HEK293 (cell line): ENCODE results near the gene IFT43.

ENCODE experiments used
- CTCF ChIA-PET: fragments of 350-600 bp; formaldehyde crosslinking; extraction: SDS; loops from one replicate; lab custom pipeline; 2021; ENCODE audit warnings: antibody characterized with exemption; lab: Yijun Ruan, JAX
- POLR2A ChIA-PET: fragments of 300-600 bp; formaldehyde crosslinking; extraction: SDS; loops from one replicate; lab custom pipeline; 2020; ENCODE audit warnings: antibody characterized with exemption, inconsistent platforms; lab: Yijun Ruan, JAX
- H3K27ac ChIP-seq: fragments of 200-500 bp; sonication (Bioruptor generic); 2 replicates; pipeline ENCODE4 v1.5.1; 2014; ENCODE audit warnings: low read depth, low read length, control low read depth, inconsistent platforms; ENCODE audit errors: extremely low read depth
- H3K36me3 ChIP-seq, 2 experiments: fragments of 200-500 bp in 1 of 2; sonication (Bioruptor generic) in 1 of 2; 1 replicate in 1 of 2; 2 replicates in 1 of 2; pipeline ENCODE4 v1.5.1; 2014 to 2017; ENCODE audit warnings: inconsistent platforms in 2 of 2, low read length in 2 of 2; ENCODE audit not compliant: control insufficient read depth in 2 of 2, insufficient read depth in 1 of 2
- H3K4me1 ChIP-seq: fragments of 200-500 bp; sonication (Bioruptor generic); 2 replicates; pipeline ENCODE4 v1.5.1; 2014; ENCODE audit warnings: mild to moderate bottlenecking, low read length, inconsistent platforms; ENCODE audit not compliant: control insufficient read depth, insufficient read depth
- H3K4me3 ChIP-seq: 2 replicates; pipeline ENCODE4 v1.5.1; 2011; ENCODE audit warnings: low read depth, mild to moderate bottlenecking, control low read depth, low read length, moderate library complexity
- H3K9me3 ChIP-seq: fragments of 200-500 bp; sonication (Bioruptor generic); 2 replicates; pipeline ENCODE4 v1.5.1; 2014; ENCODE audit warnings: low read depth, low read length, inconsistent platforms; ENCODE audit not compliant: control insufficient read depth, insufficient read depth
- ATF2 ChIP-seq: fragments of 450-650 bp; formaldehyde crosslinking; IDR thresholded peaks from 2 replicates; pipeline ENCODE4 v1.5.1; 2016; ENCODE audit warnings: missing biosample characterization, missing genetic modification characterization, low read depth
- BCL6B ChIP-seq: fragments of 450-650 bp; formaldehyde crosslinking; IDR thresholded peaks from 2 replicates; pipeline ENCODE4 v1.5.1; 2017; ENCODE audit warnings: missing biosample characterization, missing genetic modification characterization
- GLIS2 ChIP-seq: fragments of 450-650 bp; formaldehyde crosslinking; IDR thresholded peaks from 2 replicates; pipeline ENCODE4 v1.5.1; 2016; ENCODE audit warnings: missing biosample characterization, missing genetic modification characterization
- KLF10 ChIP-seq: fragments of 450-650 bp; IDR thresholded peaks from 2 replicates; pipeline ENCODE4 v1.5.1; 2018; ENCODE audit warnings: missing biosample characterization, mild to moderate bottlenecking, missing genetic modification characterization
- OVOL3 ChIP-seq: fragments of 450-650 bp; formaldehyde crosslinking; IDR thresholded peaks from 2 replicates; pipeline ENCODE4 v1.5.1; 2016; ENCODE audit warnings: missing biosample characterization, missing genetic modification characterization
- PRDM4 ChIP-seq: fragments of 450-650 bp; formaldehyde crosslinking; IDR thresholded peaks from 2 replicates; pipeline ENCODE4 v1.5.1; 2017; ENCODE audit warnings: missing biosample characterization, missing genetic modification characterization
- SCRT2 ChIP-seq: fragments of 450-650 bp; formaldehyde crosslinking; IDR thresholded peaks from 2 replicates; pipeline ENCODE4 v1.5.1; 2016; ENCODE audit warnings: missing biosample characterization, missing genetic modification characterization
- ZBTB20 ChIP-seq: fragments of 450-650 bp; formaldehyde crosslinking; IDR thresholded peaks from 2 replicates; pipeline ENCODE4 v1.5.1; 2016; ENCODE audit warnings: missing biosample characterization, missing genetic modification characterization
- ZNF140 ChIP-seq: fragments of 450-650 bp; formaldehyde crosslinking; IDR thresholded peaks from 2 replicates; pipeline ENCODE4 v1.5.1; 2016; ENCODE audit warnings: missing biosample characterization, missing genetic modification characterization
- ZNF202 ChIP-seq: fragments of 450-650 bp; formaldehyde crosslinking; IDR thresholded peaks from 2 replicates; pipeline ENCODE4 v1.5.1; 2016; ENCODE audit warnings: missing biosample characterization, missing genetic modification characterization, borderline replicate concordance
- ZNF211 ChIP-seq: fragments of 450-650 bp; formaldehyde crosslinking; IDR thresholded peaks from 2 replicates; pipeline ENCODE4 v1.5.1; 2016; ENCODE audit warnings: low read depth, missing biosample characterization, missing genetic modification characterization
- ZNF335 ChIP-seq: fragments of 450-650 bp; formaldehyde crosslinking; conservative IDR thresholded peaks from 2 replicates; pipeline ENCODE4 v1.5.1; 2016; ENCODE audit warnings: missing biosample characterization, missing genetic modification characterization
- ZNF416 ChIP-seq: fragments of 450-650 bp; formaldehyde crosslinking; IDR thresholded peaks from 2 replicates; pipeline ENCODE4 v1.5.1; 2016; ENCODE audit warnings: missing biosample characterization, missing genetic modification characterization
- ZNF654 ChIP-seq: fragments of 450-650 bp; formaldehyde crosslinking; IDR thresholded peaks from 2 replicates; pipeline ENCODE4 v1.5.1; 2016; ENCODE audit warnings: low read depth, missing biosample characterization, missing genetic modification characterization
- ZNF658 ChIP-seq: fragments of 450-650 bp; formaldehyde crosslinking; IDR thresholded peaks from 2 replicates; pipeline ENCODE4; 2016; ENCODE audit warnings: missing biosample characterization, missing genetic modification characterization
- ZNF776 ChIP-seq: fragments of 450-650 bp; formaldehyde crosslinking; IDR thresholded peaks from 2 replicates; pipeline ENCODE4 v1.5.0; 2017; ENCODE audit warnings: missing biosample characterization, missing genetic modification characterization, borderline replicate concordance
- ZSCAN16 ChIP-seq: fragments of 450-650 bp; formaldehyde crosslinking; IDR thresholded peaks from 2 replicates; pipeline ENCODE4 v1.5.1; 2016; ENCODE audit warnings: missing biosample characterization, missing genetic modification characterization
- ZSCAN23 ChIP-seq: fragments of 450-650 bp; formaldehyde crosslinking; IDR thresholded peaks from 2 replicates; pipeline ENCODE4 v1.5.1; 2016; ENCODE audit warnings: missing biosample characterization, missing genetic modification characterization
- TF ChIP-seq, protein P1 (sequence below): fragments of 450-650 bp; formaldehyde crosslinking; IDR thresholded peaks from 2 replicates; pipeline ENCODE4 v1.5.1; 2016; ENCODE audit warnings: missing biosample characterization, missing genetic modification characterization, low read depth
- TF ChIP-seq, protein P2 (sequence below): fragments of 450-650 bp; formaldehyde crosslinking; IDR thresholded peaks from 2 replicates; pipeline ENCODE4 v1.5.1; 2017; ENCODE audit warnings: missing biosample characterization, missing genetic modification characterization

Gene IFT43

GRCh38 chr14:76100236-76100635, 114.7 kb downstream of the IFT43 start:
- no peaks in the 10 kb centered on the region for H3K4me1 ChIP-seq
- H3K4me3 ChIP-seq, result no peak overlapping the region
- CTCF ChIA-PET, result no interaction called here
- H3K27ac ChIP-seq, result no peak overlapping the region
- H3K36me3 ChIP-seq, result no peaks in the 10 kb centered on the region
- no peaks in the 10 kb centered on the region for H3K9me3 ChIP-seq
- TF ChIP-seq ZNF211 (tag by site-specific recombination), result no peak
- TF ChIP-seq ZSCAN16 (tag by site-specific recombination), result no peak
- TF ChIP-seq ZNF658 (tag by site-specific recombination), result no peak
- TF ChIP-seq ATF2 (tag by site-specific recombination), result no peak
- TF ChIP-seq SCRT2 (tag by site-specific recombination), result no peak
- TF ChIP-seq KLF10 (tag by site-specific recombination), result no peak
- TF ChIP-seq OVOL3 (tag by site-specific recombination), result no peak
- TF ChIP-seq ZNF335, result no peak
- TF ChIP-seq ZNF202, result no peak
- no peak for TF ChIP-seq BCL6B (tag by site-specific recombination)
- no peak for TF ChIP-seq ZBTB20 (tag by site-specific recombination)
- TF ChIP-seq ZNF140, result no peak
- TF ChIP-seq ZNF654, result no peak
- no peak for TF ChIP-seq ZNF416 (tag by site-specific recombination)
- TF ChIP-seq GLIS2 (tag by site-specific recombination), result no peak
- TF ChIP-seq, protein P1, sequence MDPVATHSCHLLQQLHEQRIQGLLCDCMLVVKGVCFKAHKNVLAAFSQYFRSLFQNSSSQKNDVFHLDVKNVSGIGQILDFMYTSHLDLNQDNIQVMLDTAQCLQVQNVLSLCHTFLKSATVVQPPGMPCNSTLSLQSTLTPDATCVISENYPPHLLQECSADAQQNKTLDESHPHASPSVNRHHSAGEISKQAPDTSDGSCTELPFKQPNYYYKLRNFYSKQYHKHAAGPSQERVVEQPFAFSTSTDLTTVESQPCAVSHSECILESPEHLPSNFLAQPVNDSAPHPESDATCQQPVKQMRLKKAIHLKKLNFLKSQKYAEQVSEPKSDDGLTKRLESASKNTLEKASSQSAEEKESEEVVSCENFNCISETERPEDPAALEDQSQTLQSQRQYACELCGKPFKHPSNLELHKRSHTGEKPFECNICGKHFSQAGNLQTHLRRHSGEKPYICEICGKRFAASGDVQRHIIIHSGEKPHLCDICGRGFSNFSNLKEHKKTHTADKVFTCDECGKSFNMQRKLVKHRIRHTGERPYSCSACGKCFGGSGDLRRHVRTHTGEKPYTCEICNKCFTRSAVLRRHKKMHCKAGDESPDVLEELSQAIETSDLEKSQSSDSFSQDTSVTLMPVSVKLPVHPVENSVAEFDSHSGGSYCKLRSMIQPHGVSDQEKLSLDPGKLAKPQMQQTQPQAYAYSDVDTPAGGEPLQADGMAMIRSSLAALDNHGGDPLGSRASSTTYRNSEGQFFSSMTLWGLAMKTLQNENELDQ, result no peak
- no peak for TF ChIP-seq PRDM4 (tag by site-specific recombination)
- TF ChIP-seq, protein P2, sequence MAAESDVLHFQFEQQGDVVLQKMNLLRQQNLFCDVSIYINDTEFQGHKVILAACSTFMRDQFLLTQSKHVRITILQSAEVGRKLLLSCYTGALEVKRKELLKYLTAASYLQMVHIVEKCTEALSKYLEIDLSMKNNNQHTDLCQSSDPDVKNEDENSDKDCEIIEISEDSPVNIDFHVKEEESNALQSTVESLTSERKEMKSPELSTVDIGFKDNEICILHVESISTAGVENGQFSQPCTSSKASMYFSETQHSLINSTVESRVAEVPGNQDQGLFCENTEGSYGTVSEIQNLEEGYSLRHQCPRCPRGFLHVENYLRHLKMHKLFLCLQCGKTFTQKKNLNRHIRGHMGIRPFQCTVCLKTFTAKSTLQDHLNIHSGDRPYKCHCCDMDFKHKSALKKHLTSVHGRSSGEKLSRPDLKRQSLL (tag by site-specific recombination), result no peak
- no peak for TF ChIP-seq ZNF776 (tag by site-specific recombination)
- TF ChIP-seq ZSCAN23 (tag by site-specific recombination), result no peak
- POLR2A ChIA-PET, result interaction anchor here (1.3 kb wide), 1 partner anchor 13 kb away, joined by 3 read pairs; no protein-coding TSS in a partner anchor
